BE2C (cell line): Measurements from ENCODE around the gene DMXL1.
"Not testable (repeated sequence)": the region's sequence is repeated elsewhere in the genome, so short reads cannot be mapped to it uniquely, and the experiment has no call there.

ENCODE experiments used
- DNase-seq: peaks from one replicate; pipeline ENCODE4 v3.0.0-alpha.2; 2020
- H3K27me3 ChIP-seq: fragments of 250-450 bp; sonication (Bioruptor Pico); 2 replicates; pipeline ENCODE4 v1.5.1; 2020; ENCODE audit warnings: mild to moderate bottlenecking
- H3K36me3 ChIP-seq: fragments of 250-450 bp; sonication (Bioruptor Pico); 2 replicates; pipeline ENCODE4 v1.5.1; 2020; ENCODE audit warnings: mild to moderate bottlenecking
- H3K4me1 ChIP-seq: fragments of 250-450 bp; sonication (Bioruptor Pico); 2 replicates; pipeline ENCODE4 v1.5.1; 2020
- H3K4me3 ChIP-seq: 2 replicates; pipeline ENCODE4 v1.5.1; 2011; ENCODE audit warnings: low read depth, low read length
- H3K9me3 ChIP-seq: fragments of 250-450 bp; sonication (Bioruptor Pico); 2 replicates; pipeline ENCODE4 v1.5.1; 2020
- CTCF ChIP-seq: IDR thresholded peaks from 2 replicates; pipeline ENCODE4 v1.5.1; 2012; ENCODE audit warnings: mild to moderate bottlenecking, low read depth, low read length

The DMXL1 gene

DNA sequence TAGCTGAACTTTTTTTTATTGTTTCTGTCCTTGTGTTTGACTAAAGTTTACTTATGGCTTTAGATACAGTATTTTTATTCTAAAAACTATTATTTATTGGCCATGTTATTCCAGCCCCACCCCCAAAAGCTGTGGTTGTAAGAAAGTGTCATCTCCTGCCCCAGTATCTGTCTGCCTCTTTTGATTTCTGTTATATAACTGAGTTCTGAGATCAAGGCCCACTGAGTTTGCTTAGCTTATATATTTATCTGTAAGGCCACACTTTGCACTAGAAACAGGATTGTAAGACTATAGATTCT lies 168.2 kb downstream of the DMXL1 start:
- no peaks in the 10 kb centered on the region for H3K9me3 ChIP-seq
- no peaks in the 10 kb centered on the region for H3K27me3 ChIP-seq
- DNase-seq = no peak
- no peak overlapping the region for H3K4me3 ChIP-seq
- TF ChIP-seq CTCF = no peak
- no peaks in the 10 kb centered on the region; the same call in 1 of the 2 replicates for H3K36me3 ChIP-seq
- no peaks in the 10 kb centered on the region for H3K4me1 ChIP-seq

- H3K4me1 ChIP-seq, H3K36me3 ChIP-seq, H3K4me3 ChIP-seq, H3K9me3 ChIP-seq, H3K27me3 ChIP-seq, DNase-seq: not testable (repeated sequence)
Observed at GRCh38 chr5:119239826-119240225, 168.9 kb downstream of the DMXL1 start.

DNA sequence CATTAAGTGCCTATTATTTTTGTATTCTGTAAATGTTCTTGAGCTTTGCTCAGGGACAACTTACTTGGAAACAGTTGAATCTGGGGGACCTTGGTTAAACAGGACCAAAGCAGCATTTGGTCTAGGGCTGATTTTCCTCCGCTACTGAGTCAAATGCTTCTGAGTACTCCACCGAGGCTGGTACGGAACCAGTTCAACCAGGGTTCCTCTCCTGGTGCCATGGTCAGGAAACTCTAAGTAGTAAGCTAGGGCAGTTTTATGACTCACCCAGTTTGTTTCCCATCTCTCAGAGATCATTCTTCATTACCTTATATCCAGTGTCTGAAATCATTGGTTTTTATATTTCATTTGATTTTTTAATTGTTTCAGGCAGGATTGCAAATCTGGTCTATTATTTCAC lies 173.0 kb downstream of the DMXL1 start:
- no peaks in the 10 kb centered on the region for H3K36me3 ChIP-seq
- TF ChIP-seq CTCF = no peak
- H3K4me3 ChIP-seq = no peak overlapping the region
- H3K27me3 ChIP-seq = no peaks in the 10 kb centered on the region
- DNase-seq = no peak
- no peaks in the 10 kb centered on the region for H3K4me1 ChIP-seq
- no peaks in the 10 kb centered on the region for H3K9me3 ChIP-seq

DNA sequence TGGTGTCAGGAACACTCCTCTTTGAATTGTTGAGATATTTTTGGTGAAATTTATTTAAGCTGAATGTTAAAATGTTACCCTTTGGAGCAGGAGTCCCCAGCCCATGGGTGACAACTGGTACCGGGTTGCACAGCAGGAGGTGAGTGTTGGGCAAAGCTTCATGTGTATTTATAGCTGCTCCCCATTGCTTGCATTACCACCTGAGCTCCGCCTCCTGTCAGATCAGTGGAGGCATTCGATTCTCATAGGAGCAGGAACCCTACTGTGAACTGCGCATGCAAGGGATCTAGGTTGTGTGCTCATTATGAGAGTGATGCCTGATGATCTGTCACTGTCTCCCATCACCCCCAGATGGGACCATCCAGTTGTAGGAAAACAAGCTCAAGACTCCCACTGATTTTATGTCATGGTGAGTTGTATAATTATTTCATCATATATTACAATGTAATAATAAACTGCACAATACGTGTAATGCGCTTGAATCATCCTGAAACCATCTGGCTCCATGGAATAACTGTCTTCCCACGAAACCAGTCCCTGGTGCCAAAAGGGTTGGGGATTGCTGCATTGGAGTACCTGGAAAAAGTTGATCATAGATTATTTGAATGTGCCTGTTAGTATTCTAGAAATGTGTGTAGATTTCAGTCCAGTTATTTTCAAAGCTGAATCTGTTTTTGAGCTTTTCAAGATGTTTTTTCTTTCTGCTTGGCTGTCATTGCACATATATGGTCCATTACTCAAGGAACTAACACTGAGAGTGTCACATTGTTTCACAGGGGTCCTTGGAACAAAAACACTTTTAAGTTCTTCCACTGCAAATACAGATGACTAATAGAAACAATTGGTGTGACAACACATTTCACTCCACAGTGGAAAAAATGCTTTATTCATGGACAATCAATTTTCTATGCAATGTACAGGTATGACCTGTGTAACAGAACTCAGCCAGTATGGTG lies 180.3 kb downstream of the DMXL1 start:
- Histone ChIP-seq H3K36me3 (no peaks in the 10 kb centered on the region), H3K9me3 (no peaks in the 10 kb centered on the region), H3K4me1 (no peaks in the 10 kb centered on the region; the same call in 1 of the 2 replicates), H3K27me3 (no peaks in the 10 kb centered on the region), H3K4me3 (no peak overlapping the region)
- no peak for DNase-seq
- no peak for TF ChIP-seq CTCF

DNA sequence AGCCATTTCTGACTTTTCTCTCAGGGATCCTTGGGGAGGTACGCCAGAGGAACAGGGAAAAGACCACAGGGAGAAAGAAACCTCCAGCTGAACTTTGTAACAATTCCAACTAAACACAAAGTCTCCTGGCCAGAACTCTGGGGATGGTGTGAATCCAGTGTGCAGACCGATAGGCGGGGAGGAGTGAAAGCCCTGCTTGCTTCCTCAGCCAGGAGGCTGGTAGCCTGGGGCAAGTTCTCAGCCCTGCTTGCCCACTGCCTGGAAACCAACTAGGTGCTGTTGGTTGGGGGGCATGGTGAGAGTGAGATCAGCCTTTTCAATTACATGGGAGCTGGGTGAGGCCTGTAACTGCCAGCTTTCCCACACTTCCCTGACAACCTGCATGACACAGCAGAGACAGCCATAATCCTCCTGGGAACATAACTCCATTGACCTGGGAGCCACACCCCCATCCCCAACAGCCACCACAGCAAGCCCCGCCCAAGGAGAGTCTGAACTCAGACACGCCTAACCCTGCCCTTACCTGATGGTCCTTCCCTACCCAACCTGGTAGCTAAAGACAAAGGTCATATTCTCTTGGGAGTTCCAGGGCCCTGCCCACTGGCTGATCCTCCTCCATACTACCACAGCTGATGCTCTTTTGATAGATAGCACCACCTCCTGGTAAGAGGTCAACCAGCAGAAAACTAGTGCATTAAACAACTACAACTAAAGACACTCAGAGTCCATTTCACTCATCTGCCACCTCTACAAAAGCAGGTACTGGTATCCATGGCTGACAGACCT lies 184.9 kb downstream of the DMXL1 start:
- TF ChIP-seq CTCF = peak; percentile 66
- Histone ChIP-seq H3K27me3 (no peaks in the 10 kb centered on the region), H3K4me3 (no peak overlapping the region), H3K4me1 (no peaks in the 10 kb centered on the region; the same call in 1 of the 2 replicates), H3K9me3 (no peaks in the 10 kb centered on the region), H3K36me3 (no peaks in the 10 kb centered on the region)
- peak; percentile 39 for DNase-seq

- Histone ChIP-seq H3K4me3 (no peak overlapping the region), H3K9me3 (no peaks in the 10 kb centered on the region), H3K27me3 (no peaks in the 10 kb centered on the region), H3K4me1 (no peaks in the 10 kb centered on the region; the same call in 1 of the 2 replicates), H3K36me3 (no peaks in the 10 kb centered on the region)
- TF ChIP-seq CTCF = no peak
- no peak for DNase-seq
Observed at GRCh38 chr5:119257613-119258012, 186.7 kb downstream of the DMXL1 start.
